ENCODE data around the gene FBN1. TPM values are rescaled to one million over a fixed set of nuclear protein-coding genes. Genes with fewer than 3 reads are reported as not detected.

Gene FBN1
- total and polyA plus RNA-seq, 2 of the 13 experiments (the other 11 are each of a cell fraction or from before 2014, with no cell fraction given), result 1.5 to 3.0 TPM

DNA sequence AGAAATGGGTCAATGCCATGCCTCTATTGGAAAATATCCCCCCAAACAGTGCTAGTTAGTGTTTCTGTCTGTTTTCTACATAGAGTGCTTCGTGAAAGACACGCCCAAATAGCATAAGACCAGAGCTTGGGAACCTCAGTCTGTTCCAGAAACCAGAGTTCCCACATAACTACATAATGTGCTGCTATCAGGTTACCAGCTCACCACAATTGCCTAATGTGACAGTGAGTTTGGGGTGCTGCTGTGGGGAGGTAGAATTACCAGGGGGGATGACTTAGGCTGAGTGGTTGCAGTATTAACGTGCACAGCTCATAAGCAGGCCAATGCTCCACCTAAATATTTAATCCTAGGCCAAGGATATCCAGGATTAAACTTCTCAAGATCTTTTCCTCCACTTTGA, 275.0 kb downstream of the FBN1 start:
- DNase-seq (ENCODE audit: low spot score) (no peak), FAIRE-seq (no peak), ATAC-seq (no peak)
- intact Hi-C loops (cut with micrococcal nuclease; ENCODE audit: unreplicated experiment) (no loop called here), in situ Hi-C loops (cut with HindIII; ENCODE audit: extremely low pct_ligation_motif_present, low pct_unique_long_range_greater_than_20kb) (loop anchor here (25.0 kb wide), 1 partner anchor 467 kb away; no protein-coding TSS in a partner anchor)
- no peaks in the 10 kb centered on the region; a peak in 1 of 5 replicates for H3K27me3 ChIP-seq (ENCODE audit: control insufficient read depth in 1 of 2, insufficient read depth in 2 of 2, low read length in 2 of 2)
- H4K20me1 ChIP-seq (ENCODE audit: insufficient read depth, low read length), result no peaks in the 10 kb centered on the region
- H2AFZ ChIP-seq (ENCODE audit: low read length), result no peak overlapping the region
- H3K4me2 ChIP-seq (ENCODE audit: low read depth, low read length), result no peak overlapping the region
- H3K36me3 ChIP-seq (replicated peaks in 1 of 2; ENCODE audit: control insufficient read depth in 1 of 2, insufficient read depth in 2 of 2, low read length in 2 of 2), result no peaks in the 10 kb centered on the region
- WGBS (ENCODE audit: low lambda C conversion rate), result 0% methylated on average over 3 of the region's 3 CpGs
- no peak overlapping the region for H3K4me3 ChIP-seq (replicated peaks in 1 of 3; ENCODE audit: insufficient read depth in 1 of 3, low read depth in 2 of 3, low read length in 3 of 3)
- H3K4me1 ChIP-seq (ENCODE audit: insufficient read depth, low read length), result no peaks in the 10 kb centered on the region
- POLR2A ChIA-PET, result no interaction called here
- BruUV-seq (replicated peaks), result no TSS peak
- CTCF ChIA-PET (ENCODE audit: low intra/inter-chr PET ratio, low total read pairs), result no interaction called here
- H3K79me2 ChIP-seq (ENCODE audit: insufficient read depth, low read length), result no peaks in the 10 kb centered on the region
- H3K9ac ChIP-seq (ENCODE audit: insufficient read depth, low read depth, low read length), result no peak overlapping the region
- no peak overlapping the region for H3K27ac ChIP-seq (ENCODE audit: extremely low read length, insufficient read depth, low read length)
- TF ChIP-seq MEIS2 (CRISPR knock-in tag; IDR thresholded peaks at IDR 0.05), result no peak
- TF ChIP-seq ASH2L (IDR thresholded peaks at IDR 0.05; ENCODE audit: insufficient read length, low read depth, low read length), result no peak
- TF ChIP-seq, protein P1, sequence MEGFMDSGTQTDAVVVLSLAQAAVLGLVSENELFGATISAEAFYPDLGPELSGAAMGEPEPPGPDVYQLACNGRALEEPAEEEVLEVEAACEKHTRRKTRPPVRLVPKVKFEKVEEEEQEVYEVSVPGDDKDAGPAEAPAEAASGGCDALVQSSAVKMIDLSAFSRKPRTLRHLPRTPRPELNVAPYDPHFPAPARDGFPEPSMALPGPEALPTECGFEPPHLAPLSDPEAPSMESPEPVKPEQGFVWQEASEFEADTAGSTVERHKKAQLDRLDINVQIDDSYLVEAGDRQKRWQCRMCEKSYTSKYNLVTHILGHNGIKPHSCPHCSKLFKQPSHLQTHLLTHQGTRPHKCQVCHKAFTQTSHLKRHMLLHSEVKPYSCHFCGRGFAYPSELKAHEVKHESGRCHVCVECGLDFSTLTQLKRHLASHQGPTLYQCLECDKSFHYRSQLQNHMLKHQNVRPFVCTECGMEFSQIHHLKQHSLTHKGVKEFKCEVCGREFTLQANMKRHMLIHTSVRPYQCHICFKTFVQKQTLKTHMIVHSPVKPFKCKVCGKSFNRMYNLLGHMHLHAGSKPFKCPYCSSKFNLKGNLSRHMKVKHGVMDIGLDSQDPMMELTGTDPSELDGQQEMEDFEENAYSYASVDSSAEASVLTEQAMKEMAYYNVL (CRISPR knock-in tag; IDR thresholded peaks at IDR 0.05; ENCODE audit: borderline replicate concordance), result no peak
- TF ChIP-seq ZNF709 (CRISPR knock-in tag; IDR thresholded peaks at IDR 0.05), result no peak
- TF ChIP-seq ZNF547 (CRISPR knock-in tag; IDR thresholded peaks at IDR 0.05), result no peak
- TF ChIP-seq ISL2 (CRISPR knock-in tag; IDR thresholded peaks at IDR 0.05), result no peak
- TF ChIP-seq, protein P2, sequence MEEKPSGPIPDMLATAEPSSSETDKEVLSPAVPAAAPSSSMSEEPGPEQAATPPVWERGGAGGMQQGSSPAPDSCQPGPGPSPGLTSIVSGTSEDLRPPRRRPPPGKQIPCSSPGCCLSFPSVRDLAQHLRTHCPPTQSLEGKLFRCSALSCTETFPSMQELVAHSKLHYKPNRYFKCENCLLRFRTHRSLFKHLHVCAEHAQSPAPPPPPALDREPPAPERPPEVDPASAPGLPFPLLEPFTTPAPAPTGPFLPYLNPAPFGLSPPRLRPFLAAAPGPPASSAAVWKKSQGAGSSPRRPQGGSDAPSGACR (CRISPR knock-in tag; IDR thresholded peaks at IDR 0.05), result no peak
- no peak for TF ChIP-seq XBP1 (CRISPR knock-in tag; IDR thresholded peaks at IDR 0.05)
- TF ChIP-seq HHEX (CRISPR knock-in tag; IDR thresholded peaks at IDR 0.05), result no peak
- TF ChIP-seq, protein P3, sequence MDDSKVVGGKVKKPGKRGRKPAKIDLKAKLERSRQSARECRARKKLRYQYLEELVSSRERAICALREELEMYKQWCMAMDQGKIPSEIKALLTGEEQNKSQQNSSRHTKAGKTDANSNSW (CRISPR knock-in tag; IDR thresholded peaks at IDR 0.05; ENCODE audit: borderline replicate concordance), result no peak
- TF ChIP-seq FOXJ3 (CRISPR knock-in tag; IDR thresholded peaks at IDR 0.05; ENCODE audit: borderline replicate concordance), result no peak
- no peaks in the 10 kb centered on the region for H3K9me3 ChIP-seq (ENCODE audit: low read length)
